Stimulated activated CD8-positive, alpha-beta memory T cell treated with anti-CD3 and anti-CD28 coated beads, Interleukin-15, amount 100 ng/mL, for 24 hours (primary cell): ENCODE measurements around the gene CHD9NB.

Experiments used
- DNase-seq: peaks from one replicate; pipeline ENCODE4 v3.0.0-alpha.2; 2020; ENCODE audit warnings: low read depth

CHD9NB gene

GRCh38 chr16:53052519-53053501, at the start of gene CHD9NB:
Gene CHD9NB, minus strand, starts transcription at chr16:53052897. Its CDS starts 8,739 bp downstream, at chr16:53044158.
- DNase-seq = no peak

GRCh38 chr16:53100889-53101288, 48.2 kb upstream of the CHD9NB start:
- no peak for DNase-seq

GRCh38 chr16:53100131-53100748, 47.5 kb upstream of the CHD9NB start:
- no peak for DNase-seq

GRCh38 chr16:53099318-53100130, 46.8 kb upstream of the CHD9NB start:
- DNase-seq = no peak

- no peak for DNase-seq
These were observed 46.0 kb upstream of the CHD9NB start for GRCh38 chr16:53098526-53099317.

GRCh38 chr16:53097190-53097589, 44.5 kb upstream of the CHD9NB start:
- no peak for DNase-seq

- DNase-seq = no peak
These were observed 41.4 kb upstream of the CHD9NB start for GRCh38 chr16:53094013-53094630.

- DNase-seq = no peak
These were observed 40.6 kb upstream of the CHD9NB start for GRCh38 chr16:53093162-53093744.

- DNase-seq = no peak
These were observed 39.6 kb upstream of the CHD9NB start for GRCh38 chr16:53092284-53092683.

- DNase-seq = no peak
These were observed 38.9 kb upstream of the CHD9NB start for GRCh38 chr16:53091466-53092211.

- DNase-seq = no peak
These were observed 38.1 kb upstream of the CHD9NB start for GRCh38 chr16:53090591-53091411.

- DNase-seq = no peak
These were observed 37.5 kb upstream of the CHD9NB start for GRCh38 chr16:53090286-53090590.

GRCh38 chr16:53089434-53090285, 37.0 kb upstream of the CHD9NB start:
- no peak for DNase-seq

- no peak for DNase-seq
These were observed 34.4 kb upstream of the CHD9NB start for GRCh38 chr16:53087101-53087500.

GRCh38 chr16:53085931-53086421, 33.3 kb upstream of the CHD9NB start:
- no peak for DNase-seq

GRCh38 chr16:53085369-53085843, 32.7 kb upstream of the CHD9NB start:
- DNase-seq = no peak

GRCh38 chr16:53084746-53085334, 32.1 kb upstream of the CHD9NB start:
- DNase-seq = no peak

- no peak for DNase-seq
These were observed 31.4 kb upstream of the CHD9NB start for GRCh38 chr16:53084141-53084541.
